MM.1S (cell line): ENCODE measurements around the gene BAZ2A.

Experiments
- CTCF ChIP-seq: fragments of 300-600 bp; sonication (generic); IDR thresholded peaks from 2 replicates; pipeline ENCODE4 v1.5.1; 2016; ENCODE audit warnings: antibody characterized with exemption, low read length, mixed read lengths
- EZH2 ChIP-seq: fragments of 300-600 bp; sonication (generic); optimal IDR thresholded peaks from 2 replicates; pipeline ENCODE3; 2017; ENCODE audit warnings: low read depth, mild to moderate bottlenecking, antibody characterized with exemption, low read length, mixed read lengths

DNA sequence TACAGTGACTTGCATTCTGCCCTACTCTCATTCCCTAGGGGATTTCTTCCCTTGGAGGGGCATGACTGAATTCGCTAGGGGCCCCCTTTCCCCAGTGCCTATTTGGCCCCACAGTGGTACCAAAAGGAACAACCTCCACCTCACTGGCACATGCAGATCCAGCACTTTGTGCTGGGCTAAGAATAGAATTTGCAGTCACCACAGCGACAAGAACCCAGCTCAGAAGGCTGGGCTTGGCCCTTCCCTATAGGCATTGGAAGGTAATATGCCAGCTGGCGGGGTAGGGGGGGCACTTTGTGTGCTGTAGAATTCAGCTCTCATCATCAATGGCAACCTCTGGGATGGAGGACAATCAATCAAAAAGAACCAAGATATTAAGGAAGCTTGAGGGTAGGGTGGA lies 13.9 kb downstream of the BAZ2A start:
- no peak for TF ChIP-seq EZH2
- no peak for TF ChIP-seq CTCF
